ENCODE measurements around the gene PTPRK.

Gene PTPRK

GRCh38 chr6:128406453-128406852, 113.9 kb downstream of the PTPRK start:
- Histone ChIP-seq H3K18ac (ENCODE audit: low read length) (no peak overlapping the region), H3K4me3 (ENCODE audit: low read depth, low read length) (no peak overlapping the region), H2AFZ (ENCODE audit: insufficient read depth, low read length, poor library complexity) (no peak overlapping the region), H3K27ac (ENCODE audit: low read depth, low read length) (no peak overlapping the region), H4K12ac (ENCODE audit: low read depth, low read length) (no peak overlapping the region), H3K4me2 (ENCODE audit: low read length) (no peak overlapping the region), H4K91ac (ENCODE audit: low read depth, low read length) (no peak overlapping the region), H3K14ac (ENCODE audit: low read length) (no peak overlapping the region), H3K27me3 (ENCODE audit: insufficient read depth, low read length) (no peaks in the 10 kb centered on the region), H3K4me1 (ENCODE audit: control insufficient read depth in 1 of 2, insufficient read depth in 2 of 2, low read length in 2 of 2) (no peaks in the 10 kb centered on the region), H3K23ac (ENCODE audit: low read length) (no peak overlapping the region), H3K79me1 (ENCODE audit: low read length) (no peaks in the 10 kb centered on the region), H3K4ac (ENCODE audit: low read depth, low read length) (no peak overlapping the region), H2BK120ac (ENCODE audit: insufficient read depth, low read length, poor library complexity) (no peak overlapping the region), H4K8ac (ENCODE audit: low read depth, low read length) (no peak overlapping the region), H2AK5ac (ENCODE audit: low read length) (no peak overlapping the region), H3K9me3 (ENCODE audit: insufficient read depth, low read depth, low read length) (no peaks in the 10 kb centered on the region), H3K79me2 (ENCODE audit: control insufficient read depth, insufficient read depth, low read length, poor library complexity) (no peaks in the 10 kb centered on the region), H3K9ac (ENCODE audit: low read length) (no peak overlapping the region), H3K36me3 (ENCODE audit: control insufficient read depth in 1 of 2, insufficient read depth in 2 of 2, low read length in 2 of 2) (peaks cover 0 to 2% of the 10 kb centered on the region in 2 experiments), H2BK5ac (ENCODE audit: low read depth, low read length, poor library complexity) (no peak overlapping the region), H2BK12ac (ENCODE audit: low read length) (no peak overlapping the region)
- no peak for DNase-seq
- no CpG with 5 or more reads among the region's 1 CpG for WGBS (ENCODE audit: extremely low coverage, insufficient coverage, insufficient read length)

- Histone ChIP-seq H3K27ac (ENCODE audit: low read depth, low read length) (no peak overlapping the region), H3K4me1 (ENCODE audit: control insufficient read depth in 1 of 2, insufficient read depth in 2 of 2, low read length in 2 of 2) (no peaks in the 10 kb centered on the region), H3K27me3 (ENCODE audit: insufficient read depth, low read length) (no peaks in the 10 kb centered on the region), H2AFZ (ENCODE audit: insufficient read depth, low read length, poor library complexity) (no peak overlapping the region), H3K36me3 (ENCODE audit: control insufficient read depth in 1 of 2, insufficient read depth in 2 of 2, low read length in 2 of 2) (peaks cover 0 to 2% of the 10 kb centered on the region in 2 experiments), H2BK120ac (ENCODE audit: insufficient read depth, low read length, poor library complexity) (no peak overlapping the region), H3K18ac (ENCODE audit: low read length) (no peak overlapping the region), H3K9ac (ENCODE audit: low read length) (no peak overlapping the region), H4K12ac (ENCODE audit: low read depth, low read length) (no peak overlapping the region), H3K79me1 (ENCODE audit: low read length) (no peaks in the 10 kb centered on the region), H2BK12ac (ENCODE audit: low read length) (no peak overlapping the region), H3K23ac (ENCODE audit: low read length) (no peak overlapping the region), H3K4me3 (ENCODE audit: low read depth, low read length) (no peak overlapping the region), H3K14ac (ENCODE audit: low read length) (no peak overlapping the region), H2AK5ac (ENCODE audit: low read length) (no peak overlapping the region), H4K8ac (ENCODE audit: low read depth, low read length) (no peak overlapping the region), H4K91ac (ENCODE audit: low read depth, low read length) (no peak overlapping the region), H3K4me2 (ENCODE audit: low read length) (no peak overlapping the region), H3K4ac (ENCODE audit: low read depth, low read length) (no peak overlapping the region), H3K9me3 (ENCODE audit: insufficient read depth, low read depth, low read length) (no peaks in the 10 kb centered on the region), H2BK5ac (ENCODE audit: low read depth, low read length, poor library complexity) (no peak overlapping the region), H3K79me2 (ENCODE audit: control insufficient read depth, insufficient read depth, low read length, poor library complexity) (no peaks in the 10 kb centered on the region)
- DNase-seq, result peak in 1 of 2 donors; percentile 39
- no CpG with 5 or more reads among the region's 4 CpGs for WGBS (ENCODE audit: extremely low coverage, insufficient coverage, insufficient read length)
Measured at GRCh38 chr6:128403618-128404444, 116.6 kb downstream of the PTPRK start.

GRCh38 chr6:128400875-128401274, 119.5 kb downstream of the PTPRK start:
- H4K12ac ChIP-seq (ENCODE audit: low read depth, low read length), result no peak overlapping the region
- H3K36me3 ChIP-seq (ENCODE audit: control insufficient read depth in 1 of 2, insufficient read depth in 2 of 2, low read length in 2 of 2), result peaks cover 0 to 2% of the 10 kb centered on the region in 2 experiments
- WGBS (ENCODE audit: extremely low coverage, insufficient coverage, insufficient read length), result no CpG with 5 or more reads among the region's 4 CpGs
- H3K18ac ChIP-seq (ENCODE audit: low read length), result no peak overlapping the region
- no peak overlapping the region for H3K4me3 ChIP-seq (ENCODE audit: low read depth, low read length)
- no peak overlapping the region for H2BK12ac ChIP-seq (ENCODE audit: low read length)
- no peak overlapping the region for H3K27ac ChIP-seq (ENCODE audit: low read depth, low read length)
- H3K4ac ChIP-seq (ENCODE audit: low read depth, low read length), result no peak overlapping the region
- H2BK120ac ChIP-seq (ENCODE audit: insufficient read depth, low read length, poor library complexity), result no peak overlapping the region
- H2AFZ ChIP-seq (ENCODE audit: insufficient read depth, low read length, poor library complexity), result no peak overlapping the region
- H3K27me3 ChIP-seq (ENCODE audit: insufficient read depth, low read length), result no peaks in the 10 kb centered on the region
- no peak overlapping the region for H2BK5ac ChIP-seq (ENCODE audit: low read depth, low read length, poor library complexity)
- H4K91ac ChIP-seq (ENCODE audit: low read depth, low read length), result no peak overlapping the region
- no peak for DNase-seq
- H3K14ac ChIP-seq (ENCODE audit: low read length), result no peak overlapping the region
- no peaks in the 10 kb centered on the region for H3K4me1 ChIP-seq (ENCODE audit: control insufficient read depth in 1 of 2, insufficient read depth in 2 of 2, low read length in 2 of 2)
- no peak overlapping the region for H3K9ac ChIP-seq (ENCODE audit: low read length)
- no peak overlapping the region for H2AK5ac ChIP-seq (ENCODE audit: low read length)
- no peaks in the 10 kb centered on the region for H3K79me2 ChIP-seq (ENCODE audit: control insufficient read depth, insufficient read depth, low read length, poor library complexity)
- H3K9me3 ChIP-seq (ENCODE audit: insufficient read depth, low read depth, low read length), result no peaks in the 10 kb centered on the region
- H3K4me2 ChIP-seq (ENCODE audit: low read length), result no peak overlapping the region
- H4K8ac ChIP-seq (ENCODE audit: low read depth, low read length), result no peak overlapping the region
- H3K79me1 ChIP-seq (ENCODE audit: low read length), result no peaks in the 10 kb centered on the region
- no peak overlapping the region for H3K23ac ChIP-seq (ENCODE audit: low read length)

- DNase-seq, result peak; percentile 25 to 39
- no peak overlapping the region for H2AFZ ChIP-seq (ENCODE audit: insufficient read depth, low read length, poor library complexity)
- no CpG with 5 or more reads among the region's 9 CpGs for WGBS (ENCODE audit: extremely low coverage, insufficient coverage, insufficient read length)
Measured at GRCh38 chr6:128397996-128398395, 122.4 kb downstream of the PTPRK start.

More at GRCh38 chr6:128397996-128398395, 122.4 kb downstream of the PTPRK start:
- no peak overlapping the region for H3K18ac ChIP-seq (ENCODE audit: low read length)
- no peak overlapping the region for H4K8ac ChIP-seq (ENCODE audit: low read depth, low read length)
- H3K9me3 ChIP-seq (ENCODE audit: insufficient read depth, low read depth, low read length), result no peaks in the 10 kb centered on the region
- H3K4me1 ChIP-seq (ENCODE audit: control insufficient read depth in 1 of 2, insufficient read depth in 2 of 2, low read length in 2 of 2), result no peaks in the 10 kb centered on the region
- no peak overlapping the region for H3K4me3 ChIP-seq (ENCODE audit: low read depth, low read length)
- H3K4me2 ChIP-seq (ENCODE audit: low read length), result no peak overlapping the region
- no peak overlapping the region for H3K9ac ChIP-seq (ENCODE audit: low read length)
- H2BK120ac ChIP-seq (ENCODE audit: insufficient read depth, low read length, poor library complexity), result no peak overlapping the region
- no peak overlapping the region for H3K4ac ChIP-seq (ENCODE audit: low read depth, low read length)
- H3K14ac ChIP-seq (ENCODE audit: low read length), result no peak overlapping the region
- H3K79me2 ChIP-seq (ENCODE audit: control insufficient read depth, insufficient read depth, low read length, poor library complexity), result no peaks in the 10 kb centered on the region
- H3K23ac ChIP-seq (ENCODE audit: low read length), result no peak overlapping the region
- no peak overlapping the region for H4K91ac ChIP-seq (ENCODE audit: low read depth, low read length)
- no peaks in the 10 kb centered on the region for H3K79me1 ChIP-seq (ENCODE audit: low read length)
- H3K27me3 ChIP-seq (ENCODE audit: insufficient read depth, low read length), result no peaks in the 10 kb centered on the region
- no peak overlapping the region for H2AK5ac ChIP-seq (ENCODE audit: low read length)
- H2BK5ac ChIP-seq (ENCODE audit: low read depth, low read length, poor library complexity), result no peak overlapping the region
- no peak overlapping the region for H4K12ac ChIP-seq (ENCODE audit: low read depth, low read length)
- no peak overlapping the region for H3K27ac ChIP-seq (ENCODE audit: low read depth, low read length)
- no peak overlapping the region for H2BK12ac ChIP-seq (ENCODE audit: low read length)
- peaks cover 0 to 2% of the 10 kb centered on the region in 2 experiments for H3K36me3 ChIP-seq (ENCODE audit: control insufficient read depth in 1 of 2, insufficient read depth in 2 of 2, low read length in 2 of 2)
